Neural progenitor cell (in vitro differentiated cells): ENCODE measurements around the gene XRCC1. TPM values are rescaled to one million over a fixed set of nuclear protein-coding genes. Genes with fewer than 3 reads are reported as not detected.

Experiments used
- DNase-seq: peaks from one replicate; pipeline ENCODE4 v3.0.0-alpha.2; 2016; ENCODE audit warnings: low spot score
- H2AFZ ChIP-seq: fragments of 200-600 bp; sonication (generic); replicated peaks from 2 replicates; pipeline ENCODE4 v1.6.1; 2016; ENCODE audit warnings: antibody characterized with exemption
- H3F3A ChIP-seq: fragments of 200-600 bp; sonication (generic); 2 replicates; pipeline ENCODE4 v1.6.1; 2016; ENCODE audit warnings: antibody characterized with exemption, low read depth
- H3K27ac ChIP-seq: fragments of 200-600 bp; sonication (generic); 2 replicates; pipeline ENCODE4 v1.5.1; 2016; ENCODE audit warnings: mild to moderate bottlenecking
- H3K27me3 ChIP-seq: fragments of 200-600 bp; sonication (generic); 2 replicates; pipeline ENCODE4 v1.6.1; 2016; ENCODE audit warnings: mild to moderate bottlenecking, moderate library complexity
- H3K36me3 ChIP-seq: fragments of 200-600 bp; sonication (generic); 2 replicates; pipeline ENCODE4 v1.5.1; 2016
- H3K4me1 ChIP-seq: fragments of 200-600 bp; sonication (generic); 2 replicates; pipeline ENCODE4 v1.6.1; 2016; ENCODE audit warnings: mixed run types
- H3K4me2 ChIP-seq: fragments of 200-600 bp; sonication (generic); 2 replicates; pipeline ENCODE4 v1.6.1; 2016
- H3K4me3 ChIP-seq: fragments of 200-600 bp; sonication (generic); 2 replicates; pipeline ENCODE4 v1.5.1; 2016
- H3K79me2 ChIP-seq: fragments of 200-600 bp; sonication (generic); 2 replicates; pipeline ENCODE4 v1.6.1; 2016; ENCODE audit warnings: low read depth
- H3K9ac ChIP-seq: fragments of 200-600 bp; sonication (generic); 2 replicates; pipeline ENCODE4 v1.6.1; 2016
- H3K9me3 ChIP-seq: fragments of 200-600 bp; sonication (generic); 2 replicates; pipeline ENCODE4 v1.5.1; 2016; ENCODE audit warnings: low read depth
- H4K20me1 ChIP-seq: fragments of 200-600 bp; sonication (generic); 2 replicates; pipeline ENCODE4 v1.6.1; 2016; ENCODE audit warnings: low read depth
- H3K27ac Mint-ChIP-seq: 3 replicates; pipeline ENCODE4 v1.8.0; 2021; ENCODE audit warnings: mixed read lengths
- H3K27me3 Mint-ChIP-seq: 2 replicates; pipeline ENCODE4 v1.8.0; 2022; ENCODE audit warnings: low read depth, mild to moderate bottlenecking, inconsistent platforms, moderate library complexity, mixed read lengths; ENCODE audit not compliant: insufficient read depth
- H3K36me3 Mint-ChIP-seq: 3 replicates; pipeline ENCODE4 v1.8.0; 2021; ENCODE audit warnings: mixed read lengths
- H3K4me1 Mint-ChIP-seq: 3 replicates; pipeline ENCODE4 v1.8.0; 2021; ENCODE audit warnings: mixed read lengths
- H3K4me3 Mint-ChIP-seq: 3 replicates; pipeline ENCODE4 v1.8.0; 2021; ENCODE audit warnings: mild to moderate bottlenecking, moderate library complexity, mixed read lengths
- H3K9me3 Mint-ChIP-seq: 3 replicates; pipeline ENCODE4 v1.8.0; 2020; ENCODE audit warnings: mixed read lengths
- EZH2 ChIP-seq: fragments of 200-600 bp; sonication (generic); IDR thresholded peaks from 2 replicates; pipeline ENCODE4 v1.6.1; 2017; ENCODE audit warnings: antibody characterized with exemption, mild to moderate bottlenecking, moderate library complexity
- EZH2phosphoT487 ChIP-seq: fragments of 200-600 bp; sonication (generic); IDR thresholded peaks from 2 replicates; pipeline ENCODE4 v1.6.1; 2017; ENCODE audit warnings: antibody characterized with exemption
- total RNA-seq: library from RNA; depleted of rRNA; stranded (reverse); fragments of >200 nt; gene quantifications from 2 replicates; pipeline ENCODE4 v1.2.3, GENCODE V29; 2015; ENCODE audit warnings: low replicate concordance
- TF ChIP-seq, protein P1 (sequence below): fragments of 200-600 bp; sonication (generic); IDR thresholded peaks from 2 replicates; pipeline ENCODE4 v1.5.1; 2017; ENCODE audit warnings: antibody characterized with exemption, mild to moderate bottlenecking

Gene XRCC1
- total RNA-seq, 1 donor from 2014 or later, result 33.8 TPM

DNA sequence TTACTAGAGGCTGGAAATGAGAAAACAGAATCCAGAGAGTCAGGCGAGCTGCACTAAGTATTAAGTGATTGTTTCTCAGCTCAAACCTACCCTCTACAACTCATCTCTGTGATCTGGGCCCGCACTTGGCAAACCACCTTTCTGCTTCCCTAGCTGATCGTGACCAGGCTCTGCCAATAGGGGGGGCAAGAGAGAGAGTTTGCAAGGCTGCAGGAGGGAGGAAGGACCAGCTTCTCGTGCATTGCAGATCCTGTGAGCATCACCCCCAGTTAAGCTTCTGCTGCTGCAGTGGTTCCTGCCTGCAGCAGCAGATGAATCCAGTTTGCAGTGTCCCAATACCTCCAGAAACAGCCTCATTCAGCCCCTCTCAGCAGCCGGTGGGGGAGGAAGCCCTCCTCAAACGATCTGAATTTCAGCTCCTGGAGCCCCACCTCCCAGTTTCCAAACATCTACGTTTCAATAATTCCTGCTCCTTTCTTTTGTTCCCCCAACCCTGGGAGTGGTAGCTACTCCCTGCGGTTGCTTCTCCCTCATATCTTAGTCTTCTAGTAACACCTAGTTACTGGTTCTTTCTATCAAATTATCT, 20.0 kb downstream of the XRCC1 start:
- Histone ChIP-seq H3K27me3 (no peaks in the 10 kb centered on the region), H3K36me3 (no peaks in the 10 kb centered on the region), H3K79me2 (no peaks in the 10 kb centered on the region), H3K9ac (no peak overlapping the region), H3F3A (peaks cover 6% of the 10 kb centered on the region), H3K4me1 (no peaks in the 10 kb centered on the region), H4K20me1 (peaks cover 5% of the 10 kb centered on the region), H3K27ac (no peak overlapping the region), H2AFZ (no peak overlapping the region), H3K4me2 (no peak overlapping the region), H3K9me3 (no peaks in the 10 kb centered on the region), H3K4me3 (no peak overlapping the region)
- TF ChIP-seq, protein P1, sequence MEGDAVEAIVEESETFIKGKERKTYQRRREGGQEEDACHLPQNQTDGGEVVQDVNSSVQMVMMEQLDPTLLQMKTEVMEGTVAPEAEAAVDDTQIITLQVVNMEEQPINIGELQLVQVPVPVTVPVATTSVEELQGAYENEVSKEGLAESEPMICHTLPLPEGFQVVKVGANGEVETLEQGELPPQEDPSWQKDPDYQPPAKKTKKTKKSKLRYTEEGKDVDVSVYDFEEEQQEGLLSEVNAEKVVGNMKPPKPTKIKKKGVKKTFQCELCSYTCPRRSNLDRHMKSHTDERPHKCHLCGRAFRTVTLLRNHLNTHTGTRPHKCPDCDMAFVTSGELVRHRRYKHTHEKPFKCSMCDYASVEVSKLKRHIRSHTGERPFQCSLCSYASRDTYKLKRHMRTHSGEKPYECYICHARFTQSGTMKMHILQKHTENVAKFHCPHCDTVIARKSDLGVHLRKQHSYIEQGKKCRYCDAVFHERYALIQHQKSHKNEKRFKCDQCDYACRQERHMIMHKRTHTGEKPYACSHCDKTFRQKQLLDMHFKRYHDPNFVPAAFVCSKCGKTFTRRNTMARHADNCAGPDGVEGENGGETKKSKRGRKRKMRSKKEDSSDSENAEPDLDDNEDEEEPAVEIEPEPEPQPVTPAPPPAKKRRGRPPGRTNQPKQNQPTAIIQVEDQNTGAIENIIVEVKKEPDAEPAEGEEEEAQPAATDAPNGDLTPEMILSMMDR, result peak; percentile 83
- no peak for TF ChIP-seq EZH2phosphoT487
- TF ChIP-seq EZH2, result no peak
- peaks cover 21% of the 10 kb centered on the region for H3K36me3 Mint-ChIP-seq
- H3K4me1 Mint-ChIP-seq, result peaks cover 6% of the 10 kb centered on the region
- H3K27me3 Mint-ChIP-seq, result peaks cover 5% of the 10 kb centered on the region
- H3K4me3 Mint-ChIP-seq, result no peak overlapping the region
- H3K27ac Mint-ChIP-seq, result no peak overlapping the region
- H3K9me3 Mint-ChIP-seq, result no peaks in the 10 kb centered on the region
- peak; percentile 82 for DNase-seq

DNA sequence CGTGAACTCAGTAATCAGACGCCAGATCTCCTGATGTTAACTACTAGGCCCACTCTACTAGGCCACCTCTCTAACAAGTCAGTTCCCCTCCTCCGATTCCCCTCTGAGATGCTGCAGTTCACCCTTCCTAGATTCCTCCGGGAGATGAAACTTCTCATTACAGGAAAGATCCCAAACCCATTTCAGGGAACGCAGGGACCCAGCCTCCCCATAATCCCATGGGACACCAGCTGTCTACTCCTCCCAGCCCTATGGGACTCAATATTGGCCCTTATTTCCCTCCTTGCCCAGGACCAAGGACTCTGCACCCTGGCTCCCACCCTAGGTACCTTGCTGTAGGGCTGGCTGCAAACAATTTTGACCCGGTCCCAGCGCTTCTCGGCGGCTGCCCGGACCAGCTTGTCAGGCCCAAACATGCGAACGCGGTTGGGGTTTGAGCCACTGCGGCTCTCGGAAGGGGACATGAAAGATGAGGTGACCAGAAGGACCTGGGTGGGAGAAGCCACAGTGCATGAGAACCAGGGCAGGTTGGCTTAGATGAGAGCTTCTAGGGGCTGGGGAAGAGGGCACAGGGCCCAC, 20.9 kb downstream of the XRCC1 start:
- no peak for DNase-seq

GRCh38 chr19:43553656-43554055, 21.7 kb downstream of the XRCC1 start:
- Histone ChIP-seq H3K4me2 (no peak overlapping the region), H3K27me3 (no peaks in the 10 kb centered on the region), H4K20me1 (peaks cover 5% of the 10 kb centered on the region), H3K4me1 (no peaks in the 10 kb centered on the region), H3F3A (peaks cover 6% of the 10 kb centered on the region), H3K9me3 (no peaks in the 10 kb centered on the region), H3K4me3 (no peak overlapping the region), H2AFZ (no peak overlapping the region), H3K27ac (no peak overlapping the region), H3K36me3 (no peaks in the 10 kb centered on the region), H3K79me2 (no peaks in the 10 kb centered on the region), H3K9ac (no peak overlapping the region)
- TF ChIP-seq EZH2phosphoT487, result no peak
- no peak for TF ChIP-seq EZH2
- TF ChIP-seq, protein P1, result no peak
- Mint-ChIP-seq H3K4me3 (no peak overlapping the region), H3K36me3 (peaks cover 24% of the 10 kb centered on the region), H3K9me3 (no peaks in the 10 kb centered on the region), H3K4me1 (peaks cover 11% of the 10 kb centered on the region), H3K27ac (peak overlapping the region; percentile 14), H3K27me3 (peaks cover 5% of the 10 kb centered on the region)
- DNase-seq, result no peak

More for the DNA sequence above, 20.9 kb downstream of the XRCC1 start:
- no peaks in the 10 kb centered on the region for H3K9me3 Mint-ChIP-seq
- no peaks in the 10 kb centered on the region for H3K27me3 ChIP-seq
- H3K4me2 ChIP-seq, result no peak overlapping the region
- H3K4me1 Mint-ChIP-seq, result peaks cover 11% of the 10 kb centered on the region
- TF ChIP-seq, protein P1, result no peak
- no peak for TF ChIP-seq EZH2
- no peak for TF ChIP-seq EZH2phosphoT487
- H3K79me2 ChIP-seq, result no peaks in the 10 kb centered on the region
- no peak overlapping the region for H3K27ac Mint-ChIP-seq
- peaks cover 5% of the 10 kb centered on the region for H3K27me3 Mint-ChIP-seq
- peaks cover 6% of the 10 kb centered on the region for H3F3A ChIP-seq
- no peak overlapping the region for H3K9ac ChIP-seq
- no peak overlapping the region for H3K4me3 Mint-ChIP-seq
- H3K27ac ChIP-seq, result no peak overlapping the region
- H4K20me1 ChIP-seq, result peaks cover 5% of the 10 kb centered on the region
- H3K36me3 Mint-ChIP-seq, result peaks cover 24% of the 10 kb centered on the region
- no peak overlapping the region for H2AFZ ChIP-seq
- H3K9me3 ChIP-seq, result no peaks in the 10 kb centered on the region
- H3K36me3 ChIP-seq, result no peaks in the 10 kb centered on the region
- H3K4me1 ChIP-seq, result no peaks in the 10 kb centered on the region
- H3K4me3 ChIP-seq, result no peak overlapping the region
